Kidney glomerular epithelial cell (primary cell): ENCODE results near the gene XIRP2.
A peak's percentile ranks its signal among the peaks of the same experiment; 100 is the strongest.

ENCODE experiments used
- DNase-seq: peaks from one replicate; lab custom pipeline; 2025; lab: John Stamatoyannopoulos, UW

Gene XIRP2

DNA sequence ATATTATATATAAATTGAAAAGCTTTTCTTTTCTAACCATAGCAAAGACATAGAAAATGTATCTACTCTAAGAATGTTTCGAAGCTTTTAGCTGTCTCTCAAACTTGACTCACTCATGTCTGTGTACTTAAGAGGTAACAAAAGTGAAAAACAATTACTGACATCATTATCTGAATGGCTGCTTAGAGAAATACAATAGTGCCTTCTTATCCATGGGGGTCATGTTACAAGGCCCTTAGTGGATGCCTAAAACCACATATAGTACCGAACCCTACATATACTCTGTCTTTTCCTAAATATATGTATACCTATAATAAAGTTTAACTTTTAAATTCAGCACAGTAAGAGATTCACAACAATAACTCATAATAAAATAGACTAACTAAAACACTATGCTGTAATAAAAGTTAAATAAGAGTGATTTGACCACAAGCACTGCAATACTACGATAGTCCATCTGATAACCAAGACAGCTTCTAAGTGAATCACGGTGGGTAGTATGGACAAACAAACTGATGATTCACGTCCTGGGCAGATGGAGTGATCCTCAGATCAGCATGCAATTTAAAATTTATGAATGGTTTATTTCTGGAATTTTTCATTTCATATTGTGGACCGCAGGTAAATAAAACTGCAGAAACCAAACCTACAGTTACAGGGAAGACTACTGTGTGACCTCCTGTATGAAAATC lies 246.2 kb downstream of the XIRP2 start:
- peak; percentile 61 for DNase-seq

DNA sequence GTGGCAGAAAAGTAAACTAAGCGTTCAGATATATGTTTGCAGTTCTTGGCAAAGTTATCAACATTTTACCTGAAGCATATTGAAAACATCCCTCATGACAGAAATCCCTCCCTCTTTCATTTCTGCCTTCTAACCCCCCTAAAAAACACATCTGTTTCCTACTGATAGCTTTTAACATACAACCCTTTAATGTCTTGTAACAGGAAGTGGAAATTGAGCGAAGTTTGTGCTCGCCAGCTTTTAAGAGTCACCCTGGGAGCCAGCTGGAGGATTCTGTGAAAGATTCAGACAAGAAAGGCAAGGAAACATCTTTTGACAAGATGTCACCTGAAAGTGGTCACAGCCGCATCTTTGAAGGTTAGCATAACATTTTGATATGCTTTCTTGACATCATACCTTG lies 247.4 kb downstream of the XIRP2 start:
- DNase-seq: no peak

DNA sequence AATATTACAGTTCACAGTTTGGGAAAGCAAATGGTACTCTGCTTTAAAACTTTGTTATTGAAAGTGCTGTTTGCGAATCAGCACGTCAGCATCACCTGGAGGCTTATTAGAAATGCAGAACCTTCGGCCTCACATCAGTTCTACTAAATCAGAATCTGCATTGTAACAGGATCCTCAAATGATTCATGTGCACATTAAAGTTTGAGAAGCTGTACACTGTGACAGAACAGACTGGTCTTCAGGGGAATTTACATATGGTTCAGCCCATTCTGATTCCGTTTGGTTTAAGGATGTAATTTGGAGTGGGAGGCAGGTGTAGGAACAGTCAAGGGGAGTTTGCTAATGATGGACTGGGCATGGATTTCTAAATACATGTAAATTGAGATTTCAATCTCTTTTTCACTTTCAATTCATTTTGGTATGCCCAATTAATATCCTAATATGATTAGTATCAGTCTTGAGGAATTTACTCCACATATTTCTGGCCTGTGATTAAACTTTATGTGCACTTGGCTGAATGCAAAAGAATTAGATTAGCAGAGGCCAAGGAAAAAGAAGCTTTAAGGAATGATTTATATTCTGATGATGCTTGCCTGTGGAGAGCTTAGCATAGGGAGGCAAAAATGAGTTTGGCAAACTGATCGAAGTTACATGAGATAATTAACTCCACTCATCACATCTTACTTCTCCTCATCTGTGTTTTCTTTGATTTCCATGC lies 248.8 kb downstream of the XIRP2 start:
- no peak for DNase-seq

- DNase-seq: peak; percentile 56
Observed at GRCh38 chr2:167140330-167140729, 252.1 kb downstream of the XIRP2 start.

DNA sequence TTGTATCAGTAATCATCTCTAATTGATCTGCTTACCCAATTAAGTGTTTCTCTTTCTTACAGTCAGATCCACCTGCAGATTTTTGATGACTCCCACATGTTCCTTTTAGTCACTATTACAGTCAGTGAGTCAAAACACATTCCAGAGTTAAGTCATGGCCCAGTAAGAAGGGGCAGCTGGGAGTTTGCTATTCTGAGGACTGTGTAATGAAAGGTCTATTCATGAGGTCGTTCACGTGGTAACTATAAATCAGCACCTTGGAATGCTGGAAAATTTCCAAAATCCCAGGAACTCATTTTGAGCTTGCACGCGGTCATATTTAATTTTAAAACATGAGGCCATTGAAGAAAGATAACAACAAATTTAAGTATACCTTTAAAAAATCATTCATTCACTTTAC lies 252.5 kb downstream of the XIRP2 start:
- peak; percentile 99 for DNase-seq

GRCh38 chr2:167142554-167142953 lies 254.3 kb downstream of the XIRP2 start:
- no peak for DNase-seq

GRCh38 chr2:167144179-167144898 lies 256.1 kb downstream of the XIRP2 start:
- DNase-seq: no peak

- DNase-seq: no peak
Observed at GRCh38 chr2:167147271-167147941, 259.1 kb downstream of the XIRP2 start.

DNA sequence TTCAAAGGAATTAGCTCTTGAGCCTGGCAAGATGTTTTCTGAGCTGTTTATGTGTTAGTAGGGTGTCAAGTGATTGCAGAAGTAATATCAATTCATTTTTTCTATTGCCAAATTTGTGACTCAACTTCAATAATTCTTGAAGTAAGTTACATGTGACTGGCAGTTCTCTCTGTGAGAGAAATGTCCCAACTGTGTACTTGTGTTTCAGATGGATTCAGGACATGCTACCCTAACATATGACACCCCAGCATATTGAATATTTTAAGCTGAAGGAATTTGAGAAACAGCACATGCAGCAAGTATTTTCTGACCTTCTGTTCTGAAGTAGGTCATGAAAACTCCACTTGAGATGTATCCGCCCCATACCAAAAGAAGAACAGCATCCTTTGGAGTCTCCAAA lies 263.6 kb downstream of the XIRP2 start:
- no peak for DNase-seq

DNA sequence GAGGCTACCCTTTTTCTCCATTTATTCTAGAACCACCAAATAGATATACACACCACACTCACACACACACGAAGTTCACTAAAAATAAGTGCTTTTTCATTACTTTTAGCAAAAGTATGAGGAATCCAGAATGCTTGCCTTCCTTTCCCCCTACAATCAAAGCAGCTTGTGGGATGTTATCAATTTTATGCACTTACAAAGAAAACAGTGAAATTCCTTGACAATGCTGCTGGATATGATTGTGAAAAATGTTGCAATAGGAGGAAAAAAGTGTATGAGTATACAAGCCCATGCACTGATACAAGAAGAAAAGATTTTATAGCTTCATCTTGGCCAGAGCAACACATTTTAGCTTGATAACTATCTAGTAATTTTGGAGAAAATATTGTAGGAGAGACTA lies 269.2 kb downstream of the XIRP2 start:
- DNase-seq: no peak

DNA sequence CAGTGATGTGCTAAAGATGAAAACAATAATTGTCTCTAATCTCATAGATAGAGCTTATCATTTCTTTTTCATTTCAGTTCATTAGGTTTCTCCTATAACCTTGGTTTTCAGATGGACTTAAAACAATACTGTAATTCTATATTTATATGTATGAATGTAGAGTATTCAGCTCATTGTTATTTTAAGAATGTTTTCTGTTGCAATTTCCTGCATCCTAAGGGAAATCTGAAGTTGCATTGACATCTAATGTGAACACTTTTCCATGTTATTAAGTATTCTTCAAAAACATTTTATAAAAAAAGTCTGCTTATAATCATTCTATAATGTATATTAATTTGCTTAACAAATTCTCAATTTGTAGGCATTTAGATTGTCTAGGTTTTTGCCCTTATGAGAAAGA lies 288.9 kb downstream of the XIRP2 start:
- DNase-seq: no peak

GRCh38 chr2:167181134-167181533 lies 292.9 kb downstream of the XIRP2 start:
- DNase-seq: no peak

DNA sequence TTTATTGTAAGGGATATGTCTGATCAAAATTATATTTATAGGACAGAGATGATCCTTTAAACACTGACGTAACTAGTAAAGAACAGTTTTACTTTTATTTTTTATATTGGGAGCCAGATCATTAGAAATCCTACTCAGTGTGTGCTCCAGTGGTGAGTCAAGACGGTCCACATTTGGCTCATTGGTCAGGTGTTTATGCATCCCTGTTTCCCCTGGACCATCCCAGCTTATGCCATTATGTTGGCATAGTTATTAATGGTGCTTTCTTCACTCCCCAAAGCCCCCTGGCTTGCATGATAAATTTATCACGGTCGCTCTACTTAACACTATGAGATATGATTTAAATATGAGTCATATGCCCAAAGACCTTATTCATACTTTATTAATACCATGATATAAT lies 293.4 kb downstream of the XIRP2 start:
- no peak for DNase-seq

GRCh38 chr2:167182403-167182802 lies 294.1 kb downstream of the XIRP2 start:
- DNase-seq: no peak

DNA sequence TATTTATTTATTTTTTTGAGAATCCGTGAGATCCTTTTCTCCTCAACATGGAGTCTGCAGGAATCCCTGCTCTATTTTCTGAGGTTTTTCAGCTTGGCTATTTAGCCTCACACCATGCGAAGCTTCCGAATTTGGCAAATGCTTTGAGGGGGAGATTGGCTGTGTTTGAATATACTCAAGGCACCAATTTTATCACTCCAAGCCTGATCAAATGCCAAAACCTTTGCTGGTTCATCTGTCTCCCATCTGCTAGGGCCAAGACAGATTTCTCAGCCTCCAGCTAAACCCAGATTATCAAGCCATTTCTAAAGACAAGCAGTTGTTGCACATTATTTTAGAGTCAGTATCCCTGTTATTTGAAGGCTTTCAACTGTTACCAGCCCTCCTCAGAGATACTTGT lies 295.7 kb downstream of the XIRP2 start:
- DNase-seq: no peak

DNA sequence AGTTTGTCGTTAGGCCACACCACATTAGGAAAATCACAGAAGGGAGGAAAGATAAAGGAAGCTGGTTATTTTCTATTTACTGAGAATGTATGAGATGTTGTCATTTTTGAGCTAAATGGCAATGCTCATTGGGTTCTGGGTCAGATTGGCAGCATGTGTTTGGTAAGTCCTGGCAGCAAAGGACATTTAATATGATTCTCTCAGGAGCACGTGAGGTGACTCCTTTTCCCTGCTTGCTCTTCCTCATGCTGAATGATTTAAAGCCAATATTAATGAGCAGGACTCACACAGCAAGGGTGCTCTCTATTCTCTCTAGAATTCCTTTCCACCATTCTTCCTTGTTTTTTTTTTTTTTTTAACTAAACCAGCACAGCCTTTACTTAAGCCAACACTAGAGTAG lies 298.2 kb downstream of the XIRP2 start:
- no peak for DNase-seq

- no peak for DNase-seq
Observed at GRCh38 chr2:167187049-167187727, 298.9 kb downstream of the XIRP2 start.

GRCh38 chr2:167187978-167188967 lies 300.0 kb downstream of the XIRP2 start:
- no peak for DNase-seq

GRCh38 chr2:167190053-167190452 lies 301.8 kb downstream of the XIRP2 start:
- no peak for DNase-seq

- DNase-seq: no peak
Observed at GRCh38 chr2:167191588-167191987, 303.3 kb downstream of the XIRP2 start.

DNA sequence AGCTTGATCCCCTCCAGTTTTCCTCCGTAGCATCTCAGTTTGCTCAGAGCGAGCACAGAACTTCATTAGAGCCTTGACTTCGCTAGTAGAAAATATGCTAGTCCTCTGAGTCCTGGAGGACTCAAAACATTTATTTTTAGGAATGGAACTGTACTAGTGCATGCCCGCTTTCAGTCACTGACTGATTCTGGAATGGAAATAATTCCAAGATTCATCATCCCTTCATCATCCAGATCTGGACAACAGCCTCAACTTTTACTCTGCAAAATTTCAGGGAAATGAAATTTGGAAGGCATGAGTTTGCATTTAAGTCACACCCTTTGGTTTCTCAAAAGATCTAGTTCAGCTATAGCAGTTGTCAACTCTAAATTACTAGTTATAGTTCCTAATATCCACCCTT lies 304.6 kb downstream of the XIRP2 start:
- no peak for DNase-seq
